ENCODE measurements around the gene DARS1.

DARS1 gene

DNA sequence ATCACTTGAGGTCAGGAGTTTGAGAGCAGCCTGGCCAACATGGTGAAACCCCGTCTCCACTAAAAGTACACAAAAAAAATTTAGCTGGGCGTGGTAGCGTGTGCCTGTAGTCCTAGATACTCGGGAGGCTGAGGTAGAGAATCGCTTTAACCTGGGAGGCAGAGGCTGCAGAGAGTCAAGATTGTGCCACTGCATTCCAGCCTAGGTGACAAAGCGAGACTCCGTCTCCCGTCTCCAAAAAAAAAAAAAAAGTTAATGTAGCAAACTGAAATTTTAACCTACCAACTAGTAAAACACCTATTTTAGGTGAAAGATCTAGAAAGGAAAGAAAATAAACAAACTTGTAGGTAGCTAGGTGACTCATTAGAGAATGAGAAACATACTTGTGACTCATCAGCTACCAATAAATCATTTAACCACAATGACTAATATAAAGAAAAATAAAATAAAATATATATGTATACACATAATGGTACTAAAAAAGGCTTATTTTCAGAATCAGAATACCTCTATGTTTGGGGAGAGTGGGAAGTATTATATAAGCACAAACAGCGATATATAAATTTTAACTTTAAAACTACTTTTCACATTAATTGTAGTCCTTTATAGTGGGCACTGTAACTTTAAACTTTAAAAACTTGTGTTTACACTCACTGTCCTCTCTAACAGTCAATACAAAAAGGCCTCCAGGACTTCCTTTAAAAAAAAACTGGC, 36.6 kb downstream of the DARS1 start:
- peak; percentile 52 for DNase-seq (ENCODE audit: low read depth, low spot score)
- peak overlapping the region; percentile 74 for H3K27ac ChIP-seq

DNA sequence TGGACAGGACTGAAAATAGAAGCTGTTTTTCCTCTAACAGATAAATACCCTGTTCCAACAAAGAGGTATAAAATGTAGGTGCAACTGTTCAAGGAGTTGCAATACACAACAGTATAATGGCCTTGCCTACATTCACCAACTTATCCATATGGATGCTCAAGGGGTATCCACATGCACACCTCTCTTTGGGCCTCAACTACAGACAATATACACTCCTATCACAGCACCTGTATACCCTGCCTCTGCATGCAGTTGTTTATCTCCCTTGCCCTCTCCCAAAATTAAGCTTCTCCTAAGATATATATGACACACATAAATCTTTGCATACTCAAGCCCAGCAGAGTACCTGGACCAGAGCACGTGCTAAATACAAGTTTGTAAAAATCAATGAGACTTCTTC, 37.3 kb downstream of the DARS1 start:
- peak overlapping the region; percentile 74 for H3K27ac ChIP-seq
- DNase-seq (ENCODE audit: low read depth, low spot score), result no peak

DNA sequence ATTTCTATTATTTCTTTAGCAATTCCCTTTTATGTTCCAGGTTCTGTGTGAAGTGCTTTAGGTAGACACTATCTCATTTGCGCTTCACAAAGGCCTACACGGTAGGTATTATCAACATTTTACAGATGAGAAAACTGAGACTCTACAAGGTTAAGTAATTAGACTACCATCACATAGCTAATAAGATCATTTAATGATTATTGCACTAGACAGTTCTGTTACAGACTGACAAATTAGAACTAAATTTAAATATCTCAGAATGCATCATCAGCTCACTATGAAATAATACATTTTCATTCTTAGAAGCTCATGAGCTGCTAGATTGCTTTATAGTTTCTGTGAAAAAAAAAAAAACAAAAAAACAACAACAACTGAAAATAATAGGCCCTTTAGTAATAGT, 37.9 kb downstream of the DARS1 start:
- no peak for DNase-seq (ENCODE audit: low read depth, low spot score)
- no peak overlapping the region for H3K27ac ChIP-seq

DNA sequence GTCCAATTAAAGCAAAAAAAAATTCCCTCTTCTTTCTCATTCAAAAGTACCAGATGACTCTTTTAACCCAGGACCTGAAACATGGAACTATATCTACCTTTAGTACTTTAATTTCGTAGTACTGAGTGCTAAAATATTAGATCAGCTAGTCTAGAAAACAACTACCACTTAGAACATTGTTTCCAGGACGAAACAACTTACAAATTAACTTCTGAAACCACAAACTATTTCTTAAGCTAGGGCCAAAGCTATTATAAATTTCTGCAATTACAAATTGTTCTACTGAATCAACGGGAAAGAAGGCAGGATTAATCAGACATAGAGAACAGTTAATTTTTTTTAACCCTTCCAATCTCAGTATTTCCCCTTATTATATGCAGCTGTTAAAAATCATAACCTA, 39.9 kb downstream of the DARS1 start:
- H3K27ac ChIP-seq, result no peak overlapping the region
- no peak for DNase-seq (ENCODE audit: low read depth, low spot score)

DNA sequence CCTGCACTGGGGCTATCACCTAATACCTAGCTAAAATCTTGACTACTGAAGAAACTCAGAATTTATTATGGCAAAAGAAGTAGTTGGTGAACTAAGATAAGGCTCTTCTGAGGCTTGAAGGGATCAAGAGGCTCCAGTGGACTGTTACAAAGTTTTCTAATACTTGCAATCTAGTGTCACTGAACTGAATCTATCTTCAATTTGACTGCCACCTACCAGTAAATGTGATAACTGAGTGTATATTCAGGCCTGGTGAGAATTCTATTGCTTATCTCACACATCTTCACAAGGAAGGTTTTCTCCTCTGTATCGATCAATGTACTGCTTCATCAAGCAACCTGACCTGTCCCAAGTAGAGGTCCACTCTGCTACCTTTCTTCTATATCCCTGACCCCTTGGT, 40.8 kb downstream of the DARS1 start:
- DNase-seq (ENCODE audit: low read depth, low spot score), result no peak
- no peak overlapping the region for H3K27ac ChIP-seq

DNA sequence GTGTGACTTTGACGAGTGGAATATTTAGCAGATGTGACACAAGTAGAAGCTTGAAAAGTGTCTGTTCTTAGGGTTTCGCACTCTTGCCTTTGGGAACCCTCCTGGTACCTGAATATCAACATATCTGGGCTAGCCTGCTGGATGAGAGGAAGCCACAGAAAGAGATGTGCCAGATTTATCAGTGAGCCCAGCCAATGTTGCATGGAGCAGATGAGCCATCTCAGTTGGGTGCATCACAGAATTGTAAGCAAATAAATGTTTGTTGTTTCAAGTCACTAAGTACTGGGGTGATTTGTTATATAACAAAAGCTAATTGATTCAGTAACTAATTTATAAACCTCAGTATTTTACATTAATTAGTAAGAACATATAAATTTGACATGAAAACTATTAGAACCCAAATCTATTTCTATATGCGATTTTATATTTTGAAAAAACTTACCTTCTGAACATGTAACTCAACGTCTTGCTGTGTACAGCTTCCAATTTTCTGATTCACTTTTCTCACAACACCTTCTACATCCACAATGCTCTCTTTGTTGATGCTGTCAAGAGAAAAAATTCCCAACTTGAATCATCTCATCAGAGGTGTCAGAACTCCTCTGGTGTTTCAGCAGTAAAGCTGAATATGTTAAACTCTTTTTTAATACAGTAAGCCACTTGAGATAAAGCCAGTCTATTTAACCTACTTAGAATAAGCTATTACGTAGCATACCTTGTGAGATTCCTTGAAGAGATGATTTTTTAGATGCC, 42.3 kb downstream of the DARS1 start:
- H3K27ac ChIP-seq, result no peak overlapping the region
- DNase-seq (ENCODE audit: low read depth, low spot score), result no peak

DNA sequence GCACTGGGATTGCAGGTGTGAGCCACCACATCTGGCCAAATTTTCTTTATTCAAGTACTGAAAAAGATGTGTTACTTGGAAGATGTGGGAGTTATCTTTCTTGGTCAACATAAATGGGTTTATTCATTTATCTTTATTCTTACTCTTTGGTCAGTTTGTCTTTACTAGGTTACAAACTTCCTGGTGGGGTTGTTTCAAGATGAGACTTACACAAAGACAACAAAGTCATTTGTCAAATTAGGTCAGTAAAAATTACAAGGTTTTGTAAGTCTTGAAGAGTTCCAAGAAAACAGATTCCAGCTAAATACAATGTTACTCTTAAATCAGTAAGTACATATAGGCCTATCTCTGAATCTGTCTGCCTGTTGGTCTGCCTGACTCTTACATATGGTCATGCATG, 48.9 kb downstream of the DARS1 start:
- no peak for DNase-seq (ENCODE audit: low read depth, low spot score)
- H3K27ac ChIP-seq, result no peak overlapping the region

DNA sequence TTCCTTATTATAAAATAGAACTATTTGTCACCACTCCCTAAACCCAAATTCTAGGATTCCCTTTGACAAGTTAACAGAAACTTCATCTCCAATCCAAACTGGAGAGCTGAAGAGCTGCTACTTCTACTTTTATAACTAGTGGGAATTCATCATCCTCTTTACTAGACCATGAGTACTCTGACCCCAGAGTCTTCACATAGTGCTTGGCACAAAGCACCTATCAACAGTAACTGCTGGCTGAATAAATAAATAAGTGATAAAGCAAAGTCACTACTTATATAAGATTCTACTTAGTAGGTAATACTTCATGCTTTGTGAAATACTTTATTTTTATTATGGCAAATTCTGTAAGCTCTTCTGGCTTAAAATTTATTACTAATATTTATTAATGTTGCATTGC, 49.5 kb downstream of the DARS1 start:
- DNase-seq (ENCODE audit: low read depth, low spot score), result no peak

DNA sequence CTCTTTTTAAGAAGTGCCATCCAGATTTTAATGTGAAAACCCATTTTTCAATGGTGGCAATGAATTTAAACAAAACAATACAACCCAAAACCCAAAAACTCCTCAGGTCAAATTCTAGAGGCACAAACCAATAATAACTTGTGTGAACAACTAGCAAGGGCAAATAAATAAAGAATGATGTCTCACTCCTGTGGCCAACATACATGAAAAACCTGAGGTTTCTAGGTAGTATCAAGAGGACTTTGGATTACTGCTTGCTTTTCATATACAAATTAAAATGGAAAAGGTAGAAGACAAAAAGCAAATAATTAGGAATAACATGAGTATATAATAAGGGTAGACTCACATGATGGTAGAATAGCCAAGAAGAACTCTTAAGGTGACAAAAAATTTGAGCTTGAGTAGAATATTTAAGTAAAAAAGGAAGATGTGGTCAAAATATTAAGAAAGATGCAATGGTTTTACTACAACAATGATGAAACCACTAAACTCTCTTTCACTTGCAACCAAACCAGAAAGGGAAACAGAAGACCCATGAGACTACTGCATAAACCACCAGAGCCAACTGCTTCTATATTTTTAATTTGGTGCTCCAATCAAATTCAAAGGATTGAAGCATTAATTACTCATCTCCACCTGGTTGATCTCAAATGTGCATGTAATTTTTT, 53.5 kb downstream of the DARS1 start:
- DNase-seq (ENCODE audit: low read depth, low spot score), result no peak
- H3K27ac ChIP-seq, result no peak overlapping the region

More for the DNA sequence above, 49.5 kb downstream of the DARS1 start:
- H3K27ac ChIP-seq, result no peak overlapping the region

DNA sequence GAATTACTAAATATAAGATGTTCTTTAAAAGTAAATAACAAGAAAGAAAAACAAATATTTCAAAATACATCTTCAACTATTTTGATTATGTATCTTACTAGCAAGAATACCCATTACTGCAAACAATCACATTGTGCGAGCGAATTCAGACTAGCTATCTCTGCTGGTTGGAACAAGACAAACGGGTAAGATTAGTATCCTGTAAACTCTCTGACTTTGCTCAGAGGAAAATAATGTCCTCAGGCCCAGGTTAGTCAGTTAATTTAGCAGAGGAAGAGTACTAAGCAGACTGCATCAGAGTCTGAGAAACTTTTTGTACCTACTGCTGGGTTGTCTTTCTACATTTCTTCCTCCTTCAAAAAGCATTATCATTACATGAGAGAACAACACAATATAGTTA, 58.8 kb downstream of the DARS1 start:
- no peak overlapping the region for H3K27ac ChIP-seq
- DNase-seq (ENCODE audit: low read depth, low spot score), result no peak

DNA sequence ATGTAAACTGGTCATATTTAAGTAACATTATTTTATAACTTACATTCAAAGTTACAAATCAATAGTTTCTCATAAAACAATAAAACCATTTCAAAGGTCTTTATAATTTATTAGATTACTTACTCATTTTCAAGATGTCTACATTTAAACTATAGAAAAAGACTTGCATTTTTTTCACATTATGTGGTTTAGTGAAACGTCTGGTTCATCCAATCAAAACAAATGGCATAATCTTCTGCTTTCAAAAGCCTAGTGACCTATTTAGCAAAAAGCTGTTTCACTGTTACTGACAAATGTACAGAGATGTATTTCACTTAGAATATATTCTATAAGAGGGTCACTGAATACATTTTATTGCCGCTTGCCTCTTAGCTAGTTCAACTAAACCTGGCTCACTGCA, 59.9 kb downstream of the DARS1 start:
- DNase-seq (ENCODE audit: low read depth, low spot score), result no peak
- no peak overlapping the region for H3K27ac ChIP-seq

DNA sequence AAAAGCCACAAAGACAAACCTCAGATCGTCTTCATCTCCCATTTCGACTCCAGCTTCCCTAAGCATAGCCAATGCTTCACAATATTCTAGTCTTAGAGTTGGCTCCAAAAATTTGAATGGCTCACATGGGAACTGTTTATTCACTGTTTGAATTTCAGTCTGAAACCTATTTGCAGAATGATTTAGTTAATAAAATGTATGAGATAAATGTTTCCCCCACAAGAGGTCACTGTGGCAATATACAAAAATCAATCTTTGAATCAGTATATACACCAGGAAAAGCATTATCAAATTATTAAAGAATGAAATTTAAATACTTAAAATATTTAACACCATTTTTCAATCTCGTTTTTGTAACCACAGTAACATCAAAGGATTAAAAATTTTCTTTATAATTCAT, 69.2 kb downstream of the DARS1 start:
- DNase-seq (ENCODE audit: low read depth, low spot score), result no peak
- H3K27ac ChIP-seq, result no peak overlapping the region

DNA sequence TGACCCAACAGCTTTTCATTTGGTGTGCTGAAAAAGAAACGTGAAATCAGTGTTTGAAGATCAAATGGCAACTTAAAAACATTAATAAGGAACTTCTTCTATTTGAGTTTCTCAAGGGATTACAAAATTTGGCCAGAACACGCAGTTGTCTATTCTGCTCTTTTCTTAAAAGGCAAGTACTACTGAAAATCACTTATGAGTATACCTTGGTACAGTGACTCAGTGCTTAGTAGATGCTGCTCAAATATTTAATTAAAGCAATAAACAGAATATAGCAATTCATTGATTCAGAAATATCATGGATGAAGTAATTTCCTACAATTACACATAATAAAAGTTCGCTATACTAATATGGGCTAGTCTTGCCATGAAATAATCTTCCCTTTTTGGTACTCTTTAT, 70.9 kb downstream of the DARS1 start:
- no peak for DNase-seq (ENCODE audit: low read depth, low spot score)
- H3K27ac ChIP-seq, result peak overlapping the region; percentile 26

DNA sequence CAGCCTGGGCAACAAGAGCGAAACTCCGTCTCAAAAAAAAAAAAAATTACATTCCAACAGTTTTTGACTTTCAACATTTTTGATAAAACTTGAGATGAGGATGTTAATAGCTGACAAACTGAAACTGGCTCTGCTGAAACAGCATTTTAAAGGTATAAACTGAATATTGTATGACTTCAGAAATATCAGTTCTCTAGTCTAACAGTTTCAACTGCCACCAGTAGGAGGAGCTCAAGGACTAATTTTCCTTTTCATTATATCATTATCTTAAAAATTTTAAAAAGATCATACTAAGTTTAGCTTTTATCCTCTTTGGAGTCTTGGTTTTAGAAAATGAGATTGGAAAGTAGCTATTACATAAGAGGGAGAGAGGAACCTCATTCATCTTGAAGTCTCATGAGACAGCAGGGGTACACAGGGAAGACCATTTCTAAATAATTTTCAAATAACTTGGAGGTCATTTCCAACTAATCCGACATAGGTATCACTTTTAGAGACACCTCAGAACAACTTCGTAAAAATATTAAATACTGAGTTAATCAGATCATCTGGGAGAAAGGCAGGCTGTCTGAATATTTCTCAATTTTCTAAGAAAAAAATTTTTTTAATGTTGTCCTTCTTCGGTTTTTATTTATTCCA, 71.6 kb downstream of the DARS1 start:
- no peak for DNase-seq (ENCODE audit: low read depth, low spot score)
- peak overlapping the region; percentile 26 for H3K27ac ChIP-seq

DNA sequence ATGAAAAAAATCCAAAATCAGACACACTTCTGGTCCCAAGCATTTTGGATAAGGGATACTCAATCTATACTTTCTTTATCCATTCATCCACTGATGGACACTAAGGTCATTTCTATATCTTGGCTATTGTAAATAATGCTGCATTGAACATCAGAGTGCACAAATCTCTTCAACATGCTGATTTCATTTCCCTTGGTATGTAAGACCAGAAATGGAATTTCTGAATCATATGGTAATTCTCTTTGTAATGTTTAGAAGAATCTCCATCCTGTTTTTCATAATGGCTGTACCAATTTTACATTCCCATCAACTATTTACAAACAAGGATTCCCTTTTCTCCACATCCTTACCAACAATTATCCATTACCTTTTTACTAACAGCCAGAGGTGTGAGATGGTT, 75.5 kb downstream of the DARS1 start:
- no peak overlapping the region for H3K27ac ChIP-seq
- no peak for DNase-seq (ENCODE audit: low read depth, low spot score)

DNA sequence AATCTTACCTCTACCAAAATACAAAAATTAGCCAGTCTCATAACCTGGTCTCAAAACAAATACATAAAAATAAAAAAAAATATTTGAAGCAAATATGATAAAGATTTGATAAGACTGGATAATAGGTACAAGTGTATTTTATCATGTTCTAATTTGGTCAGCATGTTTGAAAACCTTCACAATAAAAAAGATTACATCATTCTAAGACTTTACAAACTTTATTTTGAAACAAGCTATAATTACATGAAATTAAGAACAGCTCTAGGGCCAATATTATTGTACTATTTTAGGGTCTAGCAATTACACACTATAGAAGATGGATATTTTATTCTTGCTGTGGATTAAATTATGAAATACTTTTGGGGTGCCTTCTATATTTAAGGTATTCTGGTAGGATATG, 79.7 kb downstream of the DARS1 start:
- DNase-seq (ENCODE audit: low read depth, low spot score), result no peak
- no peak overlapping the region for H3K27ac ChIP-seq

DNA sequence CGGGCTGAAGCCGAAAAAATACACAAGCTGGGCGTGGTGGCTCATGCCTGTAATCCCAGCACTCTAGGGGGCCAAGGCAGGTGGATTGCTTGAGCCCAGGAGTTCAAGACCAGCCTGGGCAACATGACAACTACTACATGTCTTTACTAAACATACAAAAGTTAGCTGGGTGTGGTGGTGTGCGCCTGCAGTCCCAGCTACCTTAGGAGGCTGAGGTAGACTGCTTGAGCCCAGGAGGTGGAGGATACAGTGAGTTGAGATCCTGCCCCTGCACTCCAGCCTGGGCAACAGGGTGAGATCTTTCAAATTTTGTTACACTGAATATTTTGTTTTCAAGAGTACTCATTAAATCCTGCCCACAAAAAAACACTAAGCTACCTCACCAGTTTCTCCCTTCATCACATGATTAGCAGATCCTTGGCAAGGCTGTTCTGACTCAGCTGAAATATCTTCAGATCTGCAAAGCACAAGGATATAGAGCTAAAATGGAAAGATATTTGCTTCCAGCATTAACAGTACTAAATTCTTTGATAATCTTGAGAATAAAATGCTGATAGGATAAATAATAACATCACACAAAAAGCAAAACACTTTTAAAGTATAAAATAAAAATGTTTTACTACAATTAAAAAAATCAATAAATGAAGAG, 81.0 kb downstream of the DARS1 start:
- DNase-seq (ENCODE audit: low read depth, low spot score), result peak; percentile 2
- H3K27ac ChIP-seq, result no peak overlapping the region

DNA sequence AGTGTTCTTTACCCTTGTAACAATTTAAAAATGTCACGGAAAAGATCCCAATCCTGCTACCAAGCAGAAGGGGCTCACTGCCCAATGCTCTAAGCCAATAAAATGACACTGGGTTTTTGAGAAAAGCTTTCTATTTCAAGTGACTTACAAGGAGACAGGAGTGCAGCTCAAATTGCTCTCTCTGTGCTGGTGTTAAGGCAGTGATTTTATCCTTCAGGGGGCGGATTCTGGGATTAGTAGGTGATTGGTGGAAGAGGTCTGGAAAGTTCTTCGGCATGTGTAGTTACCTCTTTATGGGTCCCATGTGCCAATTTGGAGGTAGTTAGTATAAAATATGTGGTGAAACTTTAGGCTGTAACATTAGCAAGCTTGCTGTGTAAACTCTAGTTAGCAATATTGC, 81.8 kb downstream of the DARS1 start:
- no peak overlapping the region for H3K27ac ChIP-seq
- no peak for DNase-seq (ENCODE audit: low read depth, low spot score)

DNA sequence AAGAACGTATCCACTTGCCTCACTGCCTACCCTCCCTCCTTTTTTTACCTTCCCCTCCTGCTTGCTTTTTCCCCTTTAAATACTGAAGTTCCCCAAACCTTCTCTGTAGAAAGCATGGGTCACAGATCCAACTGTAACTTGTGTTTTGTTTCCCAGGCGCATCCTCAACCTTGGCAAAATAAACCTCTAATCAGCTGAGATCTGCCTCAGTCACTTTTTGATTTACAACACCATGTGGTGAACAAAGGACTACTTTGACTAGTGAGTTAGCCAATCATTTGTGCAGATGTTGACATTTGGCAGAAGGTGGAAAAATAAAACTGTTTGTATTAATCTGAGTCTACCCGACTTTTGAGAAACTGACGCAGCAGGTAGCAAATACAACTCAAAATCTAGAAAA, 85.9 kb downstream of the DARS1 start:
- DNase-seq (ENCODE audit: low read depth, low spot score), result no peak
- no peak overlapping the region for H3K27ac ChIP-seq

DNA sequence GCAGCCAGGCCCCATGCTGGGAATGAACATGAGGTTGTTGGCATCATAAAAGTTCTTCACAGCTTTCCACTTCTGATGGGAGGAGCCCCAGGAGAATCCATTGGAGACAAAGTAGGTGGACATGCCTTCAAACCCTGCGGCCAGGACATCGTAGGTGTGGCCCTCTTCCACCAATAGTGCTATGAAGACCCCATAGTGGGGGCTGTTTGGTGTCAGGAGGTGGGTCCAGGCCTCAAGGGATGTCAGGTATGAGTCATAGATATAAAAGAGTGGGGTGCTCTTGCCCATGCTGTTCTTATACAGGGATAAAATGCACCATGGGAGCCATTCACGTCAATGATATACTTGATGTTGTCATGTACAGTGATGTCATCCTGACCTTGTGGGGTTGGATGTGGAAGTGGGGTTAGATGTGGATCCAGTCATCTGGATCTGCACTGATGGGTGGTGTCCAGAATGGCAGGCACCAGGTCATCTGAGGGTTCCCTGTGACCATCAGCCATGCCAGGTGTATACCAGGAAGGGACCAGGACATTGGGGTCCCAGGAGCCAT, 87.1 kb downstream of the DARS1 start:
- no peak for DNase-seq (ENCODE audit: low read depth, low spot score)
- H3K27ac ChIP-seq, result no peak overlapping the region

Data from epithelial cell of prostate (primary cell).